ENCODE measurements around the gene DCP1B.
A peak's percentile ranks its signal among the peaks of the same experiment; 100 is the strongest.
"Not testable (repeated sequence)": the region's sequence is repeated elsewhere in the genome, so short reads cannot be mapped to it uniquely, and the experiment has no call there.

Gene DCP1B

GRCh38 chr12:1949771-1950470 is 54.3 kb downstream of the DCP1B start:
- H3K36me3 ChIP-seq (ENCODE audit: control insufficient read depth in 1 of 2, insufficient read depth in 2 of 2, low read length in 2 of 2): peaks cover 27 to 73% of the 10 kb centered on the region in 2 donors
- no peaks in the 10 kb centered on the region for H3K27me3 ChIP-seq (ENCODE audit: control insufficient read depth in 1 of 2, insufficient read depth in 2 of 2, low read length in 2 of 2)
- H3K4me3 ChIP-seq (ENCODE audit: low read depth in 1 of 2, low read length in 2 of 2): no peak overlapping the region
- peaks cover 0 to 9% of the 10 kb centered on the region in 2 donors for H3K4me1 ChIP-seq (ENCODE audit: control insufficient read depth in 1 of 2, insufficient read depth in 2 of 2, low read length in 2 of 2)
- no peaks in the 10 kb centered on the region for H3K9me3 ChIP-seq (ENCODE audit: control insufficient read depth in 1 of 2, low read length in 2 of 2)
- no peak overlapping the region for H3K9ac ChIP-seq (ENCODE audit: low read depth in 1 of 2, low read length in 2 of 2)
- no peak overlapping the region for H3K27ac ChIP-seq (ENCODE audit: low read depth, low read length)

GRCh38 chr12:1948883-1949282 is 55.4 kb downstream of the DCP1B start:
- Histone ChIP-seq H3K4me1 (ENCODE audit: control insufficient read depth in 1 of 2, insufficient read depth in 2 of 2, low read length in 2 of 2) (peaks cover 0 to 9% of the 10 kb centered on the region in 2 donors), H3K27ac (ENCODE audit: low read depth, low read length) (no peak overlapping the region), H3K27me3 (ENCODE audit: control insufficient read depth in 1 of 2, insufficient read depth in 2 of 2, low read length in 2 of 2) (no peaks in the 10 kb centered on the region), H3K9me3 (ENCODE audit: control insufficient read depth in 1 of 2, low read length in 2 of 2) (no peaks in the 10 kb centered on the region), H3K9ac (ENCODE audit: low read depth in 1 of 2, low read length in 2 of 2) (no peak overlapping the region), H3K36me3 (ENCODE audit: control insufficient read depth in 1 of 2, insufficient read depth in 2 of 2, low read length in 2 of 2) (peaks cover 24 to 67% of the 10 kb centered on the region in 2 donors), H3K4me3 (ENCODE audit: low read depth in 1 of 2, low read length in 2 of 2) (no peak overlapping the region)

- Histone ChIP-seq H3K27ac (ENCODE audit: low read depth, low read length) (no peak overlapping the region), H3K36me3 (ENCODE audit: control insufficient read depth in 1 of 2, insufficient read depth in 2 of 2, low read length in 2 of 2) (peaks cover 14 to 58% of the 10 kb centered on the region in 2 donors)
Measured at GRCh38 chr12:1947081-1947480, 57.2 kb downstream of the DCP1B start.

GRCh38 chr12:1946296-1946695 is 58.0 kb downstream of the DCP1B start:
- H3K4me3 ChIP-seq (ENCODE audit: low read depth in 1 of 2, low read length in 2 of 2): no peak overlapping the region
- H3K27me3 ChIP-seq (ENCODE audit: control insufficient read depth in 1 of 2, insufficient read depth in 2 of 2, low read length in 2 of 2): no peaks in the 10 kb centered on the region
- H3K9ac ChIP-seq (ENCODE audit: low read depth in 1 of 2, low read length in 2 of 2): no peak overlapping the region
- H3K9me3 ChIP-seq (ENCODE audit: control insufficient read depth in 1 of 2, low read length in 2 of 2): no peaks in the 10 kb centered on the region
- H3K36me3 ChIP-seq (ENCODE audit: control insufficient read depth in 1 of 2, insufficient read depth in 2 of 2, low read length in 2 of 2): peaks cover 14 to 52% of the 10 kb centered on the region in 2 donors
- H3K4me1 ChIP-seq (ENCODE audit: control insufficient read depth in 1 of 2, insufficient read depth in 2 of 2, low read length in 2 of 2): peaks cover 0 to 9% of the 10 kb centered on the region in 2 donors
- H3K27ac ChIP-seq (ENCODE audit: low read depth, low read length): no peak overlapping the region

More at GRCh38 chr12:1947081-1947480, 57.2 kb downstream of the DCP1B start:
- Histone ChIP-seq H3K4me3 (ENCODE audit: low read depth in 1 of 2, low read length in 2 of 2) (no peak overlapping the region), H3K27me3 (ENCODE audit: control insufficient read depth in 1 of 2, insufficient read depth in 2 of 2, low read length in 2 of 2) (no peaks in the 10 kb centered on the region), H3K4me1 (ENCODE audit: control insufficient read depth in 1 of 2, insufficient read depth in 2 of 2, low read length in 2 of 2) (peaks cover 0 to 9% of the 10 kb centered on the region in 2 donors), H3K9me3 (ENCODE audit: control insufficient read depth in 1 of 2, low read length in 2 of 2) (no peaks in the 10 kb centered on the region), H3K9ac (ENCODE audit: low read depth in 1 of 2, low read length in 2 of 2) (no peak overlapping the region)

- H3K4me1 ChIP-seq (ENCODE audit: control insufficient read depth in 1 of 2, insufficient read depth in 2 of 2, low read length in 2 of 2); H3K27me3 ChIP-seq (ENCODE audit: control insufficient read depth in 1 of 2, insufficient read depth in 2 of 2, low read length in 2 of 2); H3K4me3 ChIP-seq (ENCODE audit: low read depth in 1 of 2, low read length in 2 of 2); H3K9ac ChIP-seq (ENCODE audit: low read depth in 1 of 2, low read length in 2 of 2); H3K27ac ChIP-seq (ENCODE audit: low read depth, low read length); H3K9me3 ChIP-seq (ENCODE audit: control insufficient read depth in 1 of 2, low read length in 2 of 2): not testable (repeated sequence)
- H3K36me3 ChIP-seq (ENCODE audit: control insufficient read depth in 1 of 2, insufficient read depth in 2 of 2, low read length in 2 of 2): peaks cover 14 to 50% of the 10 kb centered on the region in 2 donors
Measured at GRCh38 chr12:1945502-1945901, 58.8 kb downstream of the DCP1B start.

GRCh38 chr12:1939801-1940607 is 64.3 kb downstream of the DCP1B start:
- Histone ChIP-seq H3K9ac (ENCODE audit: low read depth in 1 of 2, low read length in 2 of 2) (peak overlapping the region; percentile 52 to 53), H3K27ac (ENCODE audit: low read depth, low read length) (no peak overlapping the region)

GRCh38 chr12:1939331-1939730 is 64.9 kb downstream of the DCP1B start:
- peaks cover 0 to 4% of the 10 kb centered on the region in 2 donors for H3K36me3 ChIP-seq (ENCODE audit: control insufficient read depth in 1 of 2, insufficient read depth in 2 of 2, low read length in 2 of 2)
- H3K4me3 ChIP-seq (ENCODE audit: low read depth in 1 of 2, low read length in 2 of 2): peak overlapping the region; percentile 48 to 53
- no peak overlapping the region for H3K27ac ChIP-seq (ENCODE audit: low read depth, low read length)
- H3K4me1 ChIP-seq (ENCODE audit: control insufficient read depth in 1 of 2, insufficient read depth in 2 of 2, low read length in 2 of 2): peaks cover 28% of the 10 kb centered on the region in 2 donors
- H3K9me3 ChIP-seq (ENCODE audit: control insufficient read depth in 1 of 2, low read length in 2 of 2): no peaks in the 10 kb centered on the region
- H3K27me3 ChIP-seq (ENCODE audit: control insufficient read depth in 1 of 2, insufficient read depth in 2 of 2, low read length in 2 of 2): no peaks in the 10 kb centered on the region
- peak overlapping the region; percentile 52 to 53 for H3K9ac ChIP-seq (ENCODE audit: low read depth in 1 of 2, low read length in 2 of 2)

More at GRCh38 chr12:1939801-1940607, 64.3 kb downstream of the DCP1B start:
- Histone ChIP-seq H3K4me3 (ENCODE audit: low read depth in 1 of 2, low read length in 2 of 2) (peak overlapping the region; percentile 48 to 53), H3K9me3 (ENCODE audit: control insufficient read depth in 1 of 2, low read length in 2 of 2) (no peaks in the 10 kb centered on the region), H3K27me3 (ENCODE audit: control insufficient read depth in 1 of 2, insufficient read depth in 2 of 2, low read length in 2 of 2) (no peaks in the 10 kb centered on the region), H3K36me3 (ENCODE audit: control insufficient read depth in 1 of 2, insufficient read depth in 2 of 2, low read length in 2 of 2) (peaks cover 0 to 4% of the 10 kb centered on the region in 2 donors), H3K4me1 (ENCODE audit: control insufficient read depth in 1 of 2, insufficient read depth in 2 of 2, low read length in 2 of 2) (peaks cover 28% of the 10 kb centered on the region in 2 donors)

- Histone ChIP-seq H3K27ac (ENCODE audit: low read depth, low read length) (no peak overlapping the region), H3K4me1 (ENCODE audit: control insufficient read depth in 1 of 2, insufficient read depth in 2 of 2, low read length in 2 of 2) (peaks cover 31 to 33% of the 10 kb centered on the region in 2 donors)
Measured at GRCh38 chr12:1937481-1938224, 66.6 kb downstream of the DCP1B start.

GRCh38 chr12:1936406-1937320 is 67.6 kb downstream of the DCP1B start:
- Histone ChIP-seq H3K27me3 (ENCODE audit: control insufficient read depth in 1 of 2, insufficient read depth in 2 of 2, low read length in 2 of 2) (no peaks in the 10 kb centered on the region), H3K9ac (ENCODE audit: low read depth in 1 of 2, low read length in 2 of 2) (peak overlapping the region; percentile 3 to 38), H3K9me3 (ENCODE audit: control insufficient read depth in 1 of 2, low read length in 2 of 2) (no peaks in the 10 kb centered on the region), H3K4me3 (ENCODE audit: low read depth in 1 of 2, low read length in 2 of 2) (no peak overlapping the region), H3K4me1 (ENCODE audit: control insufficient read depth in 1 of 2, insufficient read depth in 2 of 2, low read length in 2 of 2) (peaks cover 40 to 42% of the 10 kb centered on the region in 2 donors), H3K36me3 (ENCODE audit: control insufficient read depth in 1 of 2, insufficient read depth in 2 of 2, low read length in 2 of 2) (peaks cover 0 to 4% of the 10 kb centered on the region in 2 donors), H3K27ac (ENCODE audit: low read depth, low read length) (no peak overlapping the region)

More at GRCh38 chr12:1937481-1938224, 66.6 kb downstream of the DCP1B start:
- H3K9ac ChIP-seq (ENCODE audit: low read depth in 1 of 2, low read length in 2 of 2): peak overlapping the region; percentile 3 to 38
- H3K9me3 ChIP-seq (ENCODE audit: control insufficient read depth in 1 of 2, low read length in 2 of 2): no peaks in the 10 kb centered on the region
- no peak overlapping the region for H3K4me3 ChIP-seq (ENCODE audit: low read depth in 1 of 2, low read length in 2 of 2)
- peaks cover 0 to 4% of the 10 kb centered on the region in 2 donors for H3K36me3 ChIP-seq (ENCODE audit: control insufficient read depth in 1 of 2, insufficient read depth in 2 of 2, low read length in 2 of 2)
- no peaks in the 10 kb centered on the region for H3K27me3 ChIP-seq (ENCODE audit: control insufficient read depth in 1 of 2, insufficient read depth in 2 of 2, low read length in 2 of 2)

Data from duodenal mucosa (tissue), 2 donors.